Astrocyte of the spinal cord (primary cell): ENCODE measurements around the gene PCDHB6.
A peak's percentile ranks its signal among the peaks of the same experiment; 100 is the strongest.
"Not testable (repeated sequence)": the region's sequence is repeated elsewhere in the genome, so short reads cannot be mapped to it uniquely, and the experiment has no call there.

ENCODE experiments used
- DNase-seq: peaks from one replicate; pipeline ENCODE4 v3.0.0; 2011; ENCODE audit warnings: low read depth, low spot score
- H3K4me3 ChIP-seq: 2 replicates; pipeline ENCODE4 v1.5.1; 2011; ENCODE audit warnings: low read depth, mild to moderate bottlenecking, low read length, moderate library complexity
- CTCF ChIP-seq: IDR thresholded peaks from 2 replicates; pipeline ENCODE4 v1.5.1; 2012; ENCODE audit warnings: low read depth, mild to moderate bottlenecking, low read length, inconsistent platforms
- in situ Hi-C: cut with HindIII; loops from 2 replicates; pipeline ENCODE4 v1.10.0; 2017; ENCODE audit warnings: low sequenced_read_pairs

Gene PCDHB6

GRCh38 chr5:141149812-141150211, at the start of gene PCDHB6:
Gene PCDHB6, plus strand, starts transcription at chr5:141150057. Its CDS starts 201 bp downstream, at chr5:141150258.
- TF ChIP-seq CTCF, result no peak
- in situ Hi-C loops, result no loop called here
- DNase-seq, result no peak
- H3K4me3 ChIP-seq, result no peak within 1 kb of the TSS

- TF ChIP-seq CTCF, result peak; percentile 22
- H3K4me3 ChIP-seq, result no peak within 1 kb of the TSS
- DNase-seq, result peak; percentile 5
- in situ Hi-C loops, result no loop called here
These were observed 49.5 kb upstream of the PCDHB6 start, which contains the start of gene PCDHB3 for GRCh38 chr5:141100243-141100805. Gene PCDHB3, plus strand, starts transcription at chr5:141100473. Its CDS starts 177 bp downstream, at chr5:141100650.

- no peak for DNase-seq
- H3K4me3 ChIP-seq, result no peak overlapping the region
- no peak for TF ChIP-seq CTCF
- in situ Hi-C loops, result no loop called here
These were observed 48.8 kb upstream of the PCDHB6 start for GRCh38 chr5:141101059-141101458.

DNA sequence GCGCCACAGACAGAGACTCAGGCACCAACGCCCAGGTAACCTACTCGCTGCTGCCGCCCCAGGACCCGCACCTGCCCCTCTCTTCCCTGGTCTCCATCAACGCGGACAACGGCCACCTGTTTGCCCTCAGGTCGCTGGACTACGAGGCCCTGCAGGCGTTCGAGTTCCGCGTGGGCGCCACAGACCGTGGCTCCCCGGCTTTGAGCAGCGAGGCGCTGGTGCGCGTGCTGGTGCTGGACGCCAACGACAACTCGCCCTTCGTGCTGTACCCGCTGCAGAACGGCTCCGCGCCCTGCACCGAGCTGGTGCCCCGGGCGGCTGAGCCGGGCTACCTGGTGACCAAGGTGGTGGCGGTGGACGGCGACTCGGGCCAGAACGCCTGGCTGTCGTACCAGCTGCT, 47.8 kb upstream of the PCDHB6 start:
- in situ Hi-C loops, DNase-seq, H3K4me3 ChIP-seq: not testable (repeated sequence)

GRCh38 chr5:141102471-141102870, 47.4 kb upstream of the PCDHB6 start:
- DNase-seq, H3K4me3 ChIP-seq, in situ Hi-C loops: not testable (repeated sequence)

GRCh38 chr5:141105350-141105749, 44.5 kb upstream of the PCDHB6 start:
- no peak for TF ChIP-seq CTCF
- no peak for DNase-seq
- H3K4me3 ChIP-seq, result no peak overlapping the region
- in situ Hi-C loops, result no loop called here

GRCh38 chr5:141119250-141119649, 30.6 kb upstream of the PCDHB6 start:
- no peak for TF ChIP-seq CTCF
- in situ Hi-C loops, result no loop called here
- no peak overlapping the region for H3K4me3 ChIP-seq
- DNase-seq, result no peak

GRCh38 chr5:141121563-141121962, 28.3 kb upstream of the PCDHB6 start, which contains the start of gene PCDHB4:
Gene PCDHB4, plus strand, starts transcription at chr5:141121818. Its CDS starts 181 bp downstream, at chr5:141121999.
- DNase-seq, result no peak
- TF ChIP-seq CTCF, result no peak
- in situ Hi-C loops, result no loop called here
- no peak within 1 kb of the TSS for H3K4me3 ChIP-seq
